ENCODE results near the gene DUSP1.

GRCh38 chr5:172768573-172769341, 2.2 kb downstream of the DUSP1 start:
- TF ChIP-seq, protein P1, sequence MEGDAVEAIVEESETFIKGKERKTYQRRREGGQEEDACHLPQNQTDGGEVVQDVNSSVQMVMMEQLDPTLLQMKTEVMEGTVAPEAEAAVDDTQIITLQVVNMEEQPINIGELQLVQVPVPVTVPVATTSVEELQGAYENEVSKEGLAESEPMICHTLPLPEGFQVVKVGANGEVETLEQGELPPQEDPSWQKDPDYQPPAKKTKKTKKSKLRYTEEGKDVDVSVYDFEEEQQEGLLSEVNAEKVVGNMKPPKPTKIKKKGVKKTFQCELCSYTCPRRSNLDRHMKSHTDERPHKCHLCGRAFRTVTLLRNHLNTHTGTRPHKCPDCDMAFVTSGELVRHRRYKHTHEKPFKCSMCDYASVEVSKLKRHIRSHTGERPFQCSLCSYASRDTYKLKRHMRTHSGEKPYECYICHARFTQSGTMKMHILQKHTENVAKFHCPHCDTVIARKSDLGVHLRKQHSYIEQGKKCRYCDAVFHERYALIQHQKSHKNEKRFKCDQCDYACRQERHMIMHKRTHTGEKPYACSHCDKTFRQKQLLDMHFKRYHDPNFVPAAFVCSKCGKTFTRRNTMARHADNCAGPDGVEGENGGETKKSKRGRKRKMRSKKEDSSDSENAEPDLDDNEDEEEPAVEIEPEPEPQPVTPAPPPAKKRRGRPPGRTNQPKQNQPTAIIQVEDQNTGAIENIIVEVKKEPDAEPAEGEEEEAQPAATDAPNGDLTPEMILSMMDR (IDR thresholded peaks at IDR 0.05), result peak in 1 of 6 experiments; percentile 11
- TF ChIP-seq POLR2AphosphoS5 (IDR thresholded peaks at IDR 0.05) (peak; percentile 89 to 97), POLR2A (IDR thresholded peaks at IDR 0.05) (peak; percentile 8 to 89 (median 45))

Measured in upper lobe of left lung (tissue), 4 donors.